Endothelial cell of umbilical vein (primary cell): ENCODE data around the gene ARL3.

Experiments used
- EZH2 ChIP-seq: IDR thresholded peaks from 2 replicates; pipeline ENCODE4 v1.6.1; 2012; ENCODE audit warnings: borderline replicate concordance, low read depth, mild to moderate bottlenecking, moderate library complexity, low read length, inconsistent platforms; ENCODE audit not compliant: severe bottlenecking
- FOS ChIP-seq: IDR thresholded peaks from 2 replicates; pipeline ENCODE4 v1.6.1; 2011; ENCODE audit warnings: mild to moderate bottlenecking, low read length, moderate library complexity, borderline replicate concordance; ENCODE audit not compliant: insufficient read depth
- GATA2 ChIP-seq: IDR thresholded peaks from 2 replicates; pipeline ENCODE4 v1.7.0; 2011; ENCODE audit warnings: low read depth, mild to moderate bottlenecking, moderate library complexity, mixed read lengths, low read length; ENCODE audit not compliant: insufficient read length, insufficient read depth
- JUN ChIP-seq: IDR thresholded peaks from 2 replicates; pipeline ENCODE4 v1.6.1; 2011; ENCODE audit warnings: borderline replicate concordance, low read depth; ENCODE audit not compliant: insufficient read length, insufficient read depth
- MYC ChIP-seq: IDR thresholded peaks from one replicate; pipeline ENCODE4 v1.6.1; 2011; ENCODE audit warnings: mild to moderate bottlenecking, low read depth, low read length
- POLR2A ChIP-seq: IDR thresholded peaks from 2 replicates; pipeline ENCODE4 v1.6.1; 2012; ENCODE audit warnings: low read depth, mild to moderate bottlenecking, control low read depth, low read length
- POLR2AphosphoS5 ChIP-seq: IDR thresholded peaks from 2 replicates; pipeline ENCODE4 v1.6.1; 2012; ENCODE audit warnings: low read depth, mild to moderate bottlenecking, control low read depth, low read length, moderate library complexity; ENCODE audit not compliant: insufficient read depth
- TF ChIP-seq, protein P1 (sequence below), 2 donors: IDR thresholded peaks; 1 replicate in 1 of 2; 2 replicates in 1 of 2; pipeline ENCODE4 v1.5.1; 2011; ENCODE audit warnings: low read length in 2 of 2, mild to moderate bottlenecking in 2 of 2, moderate library complexity in 2 of 2, control low read depth in 1 of 2, inconsistent platforms in 1 of 2, low read depth in 1 of 2; ENCODE audit not compliant: insufficient read depth in 1 of 2; ENCODE audit errors: extremely low read depth in 1 of 2
- TF ChIP-seq, protein P2 (sequence below): IDR thresholded peaks from 2 replicates; pipeline ENCODE4 v1.6.1; 2011; ENCODE audit not compliant: insufficient read depth, insufficient read length

DNA sequence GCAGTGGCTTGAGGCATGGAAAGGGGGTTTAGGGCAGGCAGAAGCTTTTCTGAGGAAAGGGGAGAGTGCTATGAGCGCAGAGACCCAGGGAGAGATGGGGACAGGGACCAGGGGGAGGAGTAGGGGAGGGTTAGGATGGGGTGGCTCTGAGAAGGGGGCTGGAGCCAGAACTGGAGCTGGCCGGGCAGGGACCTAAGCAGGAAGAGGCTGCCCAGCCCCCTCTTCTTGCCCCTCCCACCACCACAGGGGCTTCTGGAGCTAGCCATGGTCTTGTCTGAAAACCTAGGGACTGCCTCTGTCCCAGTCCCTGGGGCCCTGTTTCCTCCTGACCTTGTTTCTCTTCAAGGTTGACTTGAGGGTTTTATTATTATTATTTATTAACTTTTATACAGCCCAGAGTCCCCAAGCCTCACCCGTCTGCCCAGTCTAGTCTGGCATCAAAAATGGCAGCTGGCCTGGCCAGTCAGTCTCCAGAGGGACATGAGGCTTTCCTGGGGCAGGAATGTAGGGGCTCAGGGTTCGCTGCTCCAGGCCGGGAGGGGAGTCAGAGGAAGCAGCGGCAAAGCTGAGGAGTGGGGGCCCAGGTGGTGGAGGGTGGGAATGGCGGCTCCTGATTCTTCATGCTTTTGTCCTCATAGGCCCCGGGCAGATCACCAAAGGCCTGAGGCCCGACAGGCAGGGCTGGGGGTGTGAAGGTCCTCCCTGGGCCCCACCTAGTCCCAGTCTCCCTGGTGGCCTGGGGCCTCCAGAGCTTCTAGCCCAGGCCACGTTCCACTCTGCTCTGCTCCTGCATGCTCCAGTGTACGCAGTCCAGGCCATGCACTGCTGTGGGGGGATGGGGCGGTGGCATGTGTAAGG is 64.2 kb downstream of the ARL3 start:
- TF ChIP-seq, protein P1, sequence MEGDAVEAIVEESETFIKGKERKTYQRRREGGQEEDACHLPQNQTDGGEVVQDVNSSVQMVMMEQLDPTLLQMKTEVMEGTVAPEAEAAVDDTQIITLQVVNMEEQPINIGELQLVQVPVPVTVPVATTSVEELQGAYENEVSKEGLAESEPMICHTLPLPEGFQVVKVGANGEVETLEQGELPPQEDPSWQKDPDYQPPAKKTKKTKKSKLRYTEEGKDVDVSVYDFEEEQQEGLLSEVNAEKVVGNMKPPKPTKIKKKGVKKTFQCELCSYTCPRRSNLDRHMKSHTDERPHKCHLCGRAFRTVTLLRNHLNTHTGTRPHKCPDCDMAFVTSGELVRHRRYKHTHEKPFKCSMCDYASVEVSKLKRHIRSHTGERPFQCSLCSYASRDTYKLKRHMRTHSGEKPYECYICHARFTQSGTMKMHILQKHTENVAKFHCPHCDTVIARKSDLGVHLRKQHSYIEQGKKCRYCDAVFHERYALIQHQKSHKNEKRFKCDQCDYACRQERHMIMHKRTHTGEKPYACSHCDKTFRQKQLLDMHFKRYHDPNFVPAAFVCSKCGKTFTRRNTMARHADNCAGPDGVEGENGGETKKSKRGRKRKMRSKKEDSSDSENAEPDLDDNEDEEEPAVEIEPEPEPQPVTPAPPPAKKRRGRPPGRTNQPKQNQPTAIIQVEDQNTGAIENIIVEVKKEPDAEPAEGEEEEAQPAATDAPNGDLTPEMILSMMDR (IDR thresholded peaks at IDR 0.05; ENCODE audit: extremely low read depth in 1 of 2, insufficient read depth in 1 of 2, low read depth in 1 of 2, low read length in 2 of 2), result no peak
- TF ChIP-seq EZH2 (no peak), FOS (no peak), POLR2A (no peak), POLR2AphosphoS5 (no peak), JUN (no peak), MYC (no peak), GATA2 (no peak)
- TF ChIP-seq, protein P2, sequence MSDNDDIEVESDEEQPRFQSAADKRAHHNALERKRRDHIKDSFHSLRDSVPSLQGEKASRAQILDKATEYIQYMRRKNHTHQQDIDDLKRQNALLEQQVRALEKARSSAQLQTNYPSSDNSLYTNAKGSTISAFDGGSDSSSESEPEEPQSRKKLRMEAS, result no peak
